ENCODE results near the gene ZNF529. TPM values are rescaled to one million over a fixed set of nuclear protein-coding genes. Genes with fewer than 3 reads are reported as not detected.

ZNF529 gene
- total and polyA plus RNA-seq, 2 donors from 2014 or later: 4.1 to 17.0 TPM

- no peak for DNase-seq
- Histone ChIP-seq H3K9ac (ENCODE audit: low read length in 3 of 3) (no peak overlapping the region), H3K4me3 (ENCODE audit: low read length in 3 of 3) (no peak overlapping the region), H3K27ac (ENCODE audit: low read depth in 2 of 2, low read length in 2 of 2) (no peak overlapping the region), H3K36me3 (ENCODE audit: control insufficient read depth in 2 of 3, insufficient read depth in 3 of 3, low read length in 3 of 3) (peaks cover 9 to 15% (median 14%) of the 10 kb centered on the region in 3 donors), H3K4me1 (ENCODE audit: control insufficient read depth in 2 of 3, insufficient read depth in 2 of 3, low read depth in 1 of 3, low read length in 3 of 3) (peaks cover 0 to 5% (median 2%) of the 10 kb centered on the region in 3 donors), H3K27me3 (ENCODE audit: control insufficient read depth, insufficient read depth, low read length) (no peaks in the 10 kb centered on the region), H3K9me3 (ENCODE audit: control insufficient read depth in 2 of 3, insufficient read depth in 1 of 3, low read length in 3 of 3) (peaks cover 0 to 4% (median 3%) of the 10 kb centered on the region in 3 donors)
- FAIRE-seq: no peak
- intact Hi-C loops (cut with DNase I): no loop called here
- no peak for TF ChIP-seq CTCF (IDR thresholded peaks at IDR 0.05; ENCODE audit: borderline replicate concordance, extremely low read depth, insufficient read depth)
Observed at GRCh38 chr19:36577271-36577996, 4.3 kb upstream of the ZNF529 start.

GRCh38 chr19:36574741-36575140, 1.6 kb upstream of the ZNF529 start:
- FAIRE-seq (no peak), DNase-seq (peak in 1 of 5 donors; percentile 3)
- intact Hi-C loops (cut with DNase I): no loop called here
- peaks cover 0 to 5% (median 4%) of the 10 kb centered on the region in 3 donors for H3K4me1 ChIP-seq (ENCODE audit: control insufficient read depth in 2 of 3, insufficient read depth in 2 of 3, low read depth in 1 of 3, low read length in 3 of 3)
- H3K9ac ChIP-seq (ENCODE audit: low read length in 3 of 3): no peak overlapping the region
- H3K36me3 ChIP-seq (ENCODE audit: control insufficient read depth in 2 of 3, insufficient read depth in 3 of 3, low read length in 3 of 3): peaks cover 7 to 12% (median 11%) of the 10 kb centered on the region in 3 donors
- H3K27ac ChIP-seq (ENCODE audit: low read depth in 2 of 2, low read length in 2 of 2): no peak overlapping the region
- H3K4me3 ChIP-seq (ENCODE audit: low read length in 3 of 3): peak overlapping the region in 2 of 3 donors; percentile 94 to 100
- TF ChIP-seq CTCF (IDR thresholded peaks at IDR 0.05; ENCODE audit: borderline replicate concordance, extremely low read depth, insufficient read depth): no peak
- no peaks in the 10 kb centered on the region for H3K27me3 ChIP-seq (ENCODE audit: control insufficient read depth, insufficient read depth, low read length)
- H3K9me3 ChIP-seq (ENCODE audit: control insufficient read depth in 2 of 3, insufficient read depth in 1 of 3, low read length in 3 of 3): peaks cover 0 to 1% (median 0%) of the 10 kb centered on the region in 3 donors

GRCh38 chr19:36573895-36574720, 1.0 kb upstream of the ZNF529 start:
- peaks cover 6 to 7% (median 6%) of the 10 kb centered on the region in 3 donors for H3K36me3 ChIP-seq (ENCODE audit: control insufficient read depth in 2 of 3, insufficient read depth in 3 of 3, low read length in 3 of 3)
- no peak for TF ChIP-seq CTCF (IDR thresholded peaks at IDR 0.05; ENCODE audit: borderline replicate concordance, extremely low read depth, insufficient read depth)
- no peaks in the 10 kb centered on the region for H3K27me3 ChIP-seq (ENCODE audit: control insufficient read depth, insufficient read depth, low read length)
- peak in 4 of 5 donors; percentile 23 to 62 (median 46) for DNase-seq
- peak overlapping the region; percentile 76 to 94 for H3K27ac ChIP-seq (ENCODE audit: low read depth in 2 of 2, low read length in 2 of 2)
- intact Hi-C loops (cut with DNase I): no loop called here
- H3K9ac ChIP-seq (ENCODE audit: low read length in 3 of 3): peak overlapping the region; percentile 76 to 97 (median 89)
- H3K4me3 ChIP-seq (ENCODE audit: low read length in 3 of 3): peak overlapping the region; percentile 94 to 100 (median 96)
- peaks cover 0 to 1% (median 0%) of the 10 kb centered on the region in 3 donors for H3K9me3 ChIP-seq (ENCODE audit: control insufficient read depth in 2 of 3, insufficient read depth in 1 of 3, low read length in 3 of 3)
- peaks cover 0 to 5% (median 4%) of the 10 kb centered on the region in 3 donors for H3K4me1 ChIP-seq (ENCODE audit: control insufficient read depth in 2 of 3, insufficient read depth in 2 of 3, low read depth in 1 of 3, low read length in 3 of 3)
- FAIRE-seq: no peak
